HG03378 (cell line): Measurements from ENCODE around the gene MACROD2.

ENCODE experiments used
- ATAC-seq: cut with Tn5 transposase; IDR thresholded peaks from one replicate; pipeline ENCODE4 v1.9.1; 2021; ENCODE audit warnings: mild to moderate bottlenecking, moderate library complexity; ENCODE audit not compliant: unreplicated experiment

Gene MACROD2

GRCh38 chr20:15222502-15223330, 1227.4 kb downstream of the MACROD2 start:
- ATAC-seq = no peak

GRCh38 chr20:15224199-15224598, 1228.9 kb downstream of the MACROD2 start:
- no peak for ATAC-seq

DNA sequence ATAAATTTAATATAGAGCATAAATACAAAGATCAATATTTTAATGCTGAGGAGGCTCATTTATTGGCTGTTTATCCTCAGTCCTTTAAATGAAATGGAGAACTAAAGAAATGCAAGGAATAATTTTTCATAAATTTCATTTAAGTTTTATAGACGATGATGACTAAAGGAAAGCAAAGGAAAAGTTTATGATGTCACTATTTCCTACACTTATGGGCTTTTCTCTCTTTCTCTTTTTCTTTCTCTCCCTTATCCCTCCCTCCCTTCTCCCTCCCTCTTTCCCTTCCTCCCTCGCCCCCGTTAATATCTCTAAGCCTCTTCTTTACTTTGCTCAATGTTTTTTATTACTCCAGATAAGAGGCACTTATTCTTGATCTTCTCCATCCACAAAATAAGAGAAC, 1231.8 kb downstream of the MACROD2 start:
- no peak for ATAC-seq

DNA sequence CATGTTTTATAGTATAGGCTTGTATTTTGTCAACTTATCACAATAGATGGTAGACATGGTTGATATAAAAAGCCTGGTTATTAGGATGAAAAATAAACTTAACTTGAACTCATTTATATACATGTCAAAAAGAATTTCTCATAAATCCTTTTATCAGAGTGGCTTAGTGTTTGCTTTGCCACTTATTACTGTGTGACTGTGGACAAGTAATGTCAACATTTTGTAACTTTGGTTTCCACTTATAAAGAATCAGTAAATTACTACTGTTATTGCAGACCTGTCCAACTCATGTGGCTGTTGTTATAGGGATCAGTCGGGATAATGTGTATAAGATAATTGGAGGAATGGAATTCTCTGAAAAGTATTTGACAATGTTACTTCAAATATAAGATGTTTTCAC, 1236.9 kb downstream of the MACROD2 start:
- no peak for ATAC-seq

DNA sequence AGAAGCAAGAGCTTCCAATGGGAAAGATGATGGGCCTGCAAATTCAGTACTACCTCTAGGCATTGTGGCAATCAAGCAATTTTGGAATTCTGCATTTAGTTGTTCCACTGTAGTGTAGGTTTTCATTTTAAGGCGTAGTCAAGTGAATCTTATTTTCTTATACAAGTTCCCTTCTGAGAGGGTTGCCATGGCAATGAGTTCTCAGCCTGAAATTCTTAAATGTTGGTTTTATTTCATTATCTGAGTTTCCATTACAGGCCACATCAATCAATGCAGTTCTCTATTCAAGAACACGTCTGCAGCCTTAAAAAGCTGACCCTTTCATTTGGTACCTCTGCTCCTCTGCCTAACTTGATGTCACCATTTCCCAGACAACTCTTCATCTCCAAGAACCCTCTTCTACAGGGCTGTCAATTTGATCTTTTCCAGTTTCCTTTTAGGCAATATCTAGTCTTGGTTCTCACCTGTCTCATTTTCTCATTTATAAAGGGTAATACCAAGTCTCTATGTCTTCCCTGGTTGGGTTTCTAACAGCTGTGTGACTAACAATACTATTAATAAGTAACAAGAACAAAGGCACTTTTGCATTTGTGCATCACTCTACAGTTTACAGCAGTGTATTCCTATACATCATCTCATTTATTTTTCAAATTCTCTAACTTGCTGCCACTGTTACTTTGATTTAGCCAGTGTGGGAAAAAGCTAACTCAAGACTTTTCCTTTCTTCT, 1240.3 kb downstream of the MACROD2 start:
- ATAC-seq = no peak

- peak; percentile 79 for ATAC-seq
These were observed 1241.5 kb downstream of the MACROD2 start for GRCh38 chr20:15236812-15237211.

GRCh38 chr20:15239542-15240206, 1244.4 kb downstream of the MACROD2 start:
- ATAC-seq = no peak

- no peak for ATAC-seq
These were observed 1245.5 kb downstream of the MACROD2 start for GRCh38 chr20:15240801-15241200.

GRCh38 chr20:15241681-15242080, 1246.4 kb downstream of the MACROD2 start:
- ATAC-seq = no peak

DNA sequence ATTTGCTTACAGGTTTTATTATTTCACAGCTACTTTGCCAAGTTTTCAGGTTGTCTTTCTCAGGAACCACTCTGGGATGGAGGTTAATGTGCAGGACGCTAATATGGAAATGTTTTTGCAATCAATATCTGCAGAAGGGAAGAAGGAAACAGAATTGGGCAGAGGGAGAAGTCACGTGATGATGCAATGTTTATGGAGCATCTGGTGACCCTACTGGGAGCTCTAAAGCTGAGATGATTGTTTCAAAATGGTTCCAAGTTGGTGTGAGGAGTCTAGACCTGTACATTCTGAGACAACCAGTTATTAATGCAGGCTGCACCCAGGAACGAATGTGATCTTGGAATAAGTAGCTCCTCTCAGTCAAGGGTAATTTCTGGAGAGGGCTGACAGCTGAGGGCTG, 1247.5 kb downstream of the MACROD2 start:
- no peak for ATAC-seq

DNA sequence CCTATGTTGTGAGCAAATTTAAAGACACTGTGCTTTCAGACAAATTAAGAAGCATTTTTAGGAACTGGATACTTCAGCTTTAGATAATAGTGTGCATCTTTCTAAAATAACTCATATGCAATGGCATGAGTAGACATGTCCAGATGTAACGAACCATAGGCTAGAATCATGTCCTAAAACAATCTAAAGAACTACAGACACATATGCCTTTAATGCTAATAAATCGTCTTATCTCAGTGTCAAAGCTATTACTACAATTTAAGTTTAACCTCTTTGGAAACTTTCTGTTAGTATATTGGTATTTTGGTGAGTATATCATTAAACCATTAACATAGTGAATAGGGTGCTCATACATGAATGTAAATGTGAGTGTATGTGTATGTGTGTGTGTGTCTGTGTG, 1250.6 kb downstream of the MACROD2 start:
- no peak for ATAC-seq

- no peak for ATAC-seq
These were observed 1253.5 kb downstream of the MACROD2 start for GRCh38 chr20:15248618-15249395.

DNA sequence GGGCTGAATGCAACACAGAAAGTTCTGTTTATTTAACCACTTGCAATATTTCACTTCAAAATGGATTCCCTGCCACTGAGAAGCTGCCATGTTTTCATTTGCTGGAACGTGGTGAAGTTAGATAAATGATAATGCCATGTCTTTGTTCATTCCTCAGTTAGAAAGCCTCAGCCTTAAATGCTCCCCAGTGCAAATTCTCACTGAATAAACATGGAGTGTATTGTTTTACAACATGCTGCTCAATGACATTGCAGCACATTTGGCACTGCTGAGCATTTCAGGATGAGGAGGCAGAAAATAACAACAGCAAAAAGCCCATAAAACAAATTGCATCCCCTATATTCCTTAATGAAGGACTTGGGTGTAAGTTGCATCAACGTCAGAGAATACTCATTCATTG, 1255.9 kb downstream of the MACROD2 start:
- no peak for ATAC-seq

DNA sequence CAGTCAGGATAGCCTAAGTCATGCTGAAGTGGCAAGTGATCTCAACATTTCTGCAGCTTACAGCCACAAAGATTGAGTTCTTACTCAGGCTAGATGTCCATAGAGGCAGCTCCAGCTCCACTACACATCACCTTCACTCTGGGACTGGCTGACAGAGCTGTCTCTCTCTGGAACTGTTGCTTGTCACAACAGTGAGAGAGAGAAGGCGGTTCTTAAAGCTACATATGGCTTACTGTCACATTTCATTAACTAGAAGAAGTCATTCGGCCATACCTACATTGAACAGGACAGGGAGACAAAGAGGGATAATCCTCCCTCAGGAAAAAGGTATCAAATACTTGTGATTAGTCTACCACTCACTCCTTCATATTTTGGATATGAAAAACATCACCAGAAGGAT, 1257.0 kb downstream of the MACROD2 start:
- ATAC-seq = no peak

DNA sequence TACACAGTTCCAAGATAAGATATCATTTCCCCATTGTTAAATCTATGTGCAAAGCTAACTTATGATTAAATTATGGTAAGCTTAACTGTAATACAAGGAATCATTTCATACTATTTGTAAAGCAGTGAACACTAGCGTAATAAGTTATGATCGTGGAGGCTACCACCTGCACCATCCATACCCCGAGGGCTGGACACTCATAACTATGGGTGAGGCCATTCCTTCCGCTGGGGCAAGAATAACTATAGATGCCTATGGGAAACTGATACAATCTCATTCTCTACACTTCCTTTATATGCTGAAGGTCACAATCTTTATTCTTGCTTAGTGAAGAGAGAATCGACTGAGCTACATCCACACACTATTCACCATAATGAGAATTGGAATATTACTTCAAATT, 1258.1 kb downstream of the MACROD2 start:
- ATAC-seq = no peak

- no peak for ATAC-seq
These were observed 1261.6 kb downstream of the MACROD2 start for GRCh38 chr20:15256676-15257568.

DNA sequence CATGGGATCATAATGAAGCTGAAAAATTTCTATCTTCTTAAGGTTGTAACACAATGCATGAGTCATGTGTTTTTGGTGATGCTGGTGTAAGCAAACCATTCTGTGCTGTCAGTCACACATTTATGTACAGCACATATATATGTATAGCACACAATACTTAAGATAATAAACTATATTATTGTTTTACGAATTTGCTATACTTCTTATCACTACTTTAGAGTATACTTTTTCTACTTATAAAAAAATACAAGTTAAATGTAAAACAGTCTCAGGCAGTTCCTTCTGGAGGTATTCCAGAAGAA, 1262.2 kb downstream of the MACROD2 start:
- no peak for ATAC-seq

- no peak for ATAC-seq
These were observed 1270.4 kb downstream of the MACROD2 start for GRCh38 chr20:15265581-15266309.

DNA sequence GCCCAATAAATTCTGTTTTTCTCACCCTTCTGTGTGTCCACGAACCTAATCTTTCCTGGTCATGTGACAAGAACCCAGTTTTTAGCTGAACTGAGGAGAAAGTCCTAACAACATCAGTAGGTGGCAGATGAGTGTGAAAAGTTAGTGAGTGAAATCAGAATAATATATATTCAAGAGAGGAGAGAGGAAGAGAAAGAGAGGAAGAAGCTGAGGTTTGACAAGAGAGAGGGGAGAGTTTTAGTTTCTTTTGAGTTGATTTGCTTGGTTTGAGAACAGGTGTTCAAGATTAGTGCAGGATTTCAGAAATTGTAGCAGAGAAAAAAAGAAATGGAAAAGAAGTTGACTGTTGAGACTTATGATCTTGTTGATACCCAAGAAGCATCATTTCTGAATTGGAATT, 1272.6 kb downstream of the MACROD2 start:
- no peak for ATAC-seq

DNA sequence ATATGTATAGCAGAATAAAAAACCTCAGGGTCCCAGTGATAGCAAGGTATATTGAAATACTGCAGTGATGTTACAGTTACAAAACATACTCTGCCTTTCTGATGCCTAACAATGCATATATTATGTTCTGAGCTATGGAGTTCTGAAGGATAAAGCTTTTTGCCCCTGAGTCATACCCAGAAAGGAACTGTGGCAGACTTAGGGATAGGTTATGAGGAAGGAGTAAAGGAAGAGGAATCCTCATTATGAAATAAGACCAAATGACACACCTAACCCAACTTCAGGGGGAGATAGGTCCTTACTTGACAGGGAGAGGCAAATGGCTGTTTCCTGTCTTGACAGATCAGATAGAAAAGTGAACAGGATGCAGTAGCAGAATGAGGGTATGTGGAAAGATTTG, 1282.7 kb downstream of the MACROD2 start:
- ATAC-seq = no peak
